GM12878 (cell line): Measurements from ENCODE around the gene RSPH9. TPM values are rescaled to one million over a fixed set of nuclear protein-coding genes. Genes with fewer than 3 reads are reported as not detected.

Experiments used
- ATAC-seq: fragments of 200-7000 bp; cut with Tn5 transposase; 3 replicates; pipeline ENCODE4 v1.9.1; 2020; ENCODE audit warnings: mild to moderate bottlenecking, moderate library complexity
- BruUV-seq: library from RNA; stranded (reverse); fragments of 400-500 nt; replicated peaks from 2 replicates; lab custom pipeline; 2021; lab: Mats Ljungman, UMichigan
- CTCF ChIA-PET: fragments of 300-600 bp; sonication (Branson Sonifier 250); formaldehyde crosslinking; extraction: SDS; loops from one replicate; lab custom pipeline; 2021; ENCODE audit warnings: inconsistent platforms; lab: Yijun Ruan, JAX
- POLR2A ChIA-PET: fragments of 350-600 bp; formaldehyde crosslinking; extraction: SDS; loops from one replicate; lab custom pipeline; 2021; ENCODE audit warnings: inconsistent platforms; lab: Charles Lee
- RAD21 ChIA-PET: fragments of 300-600 bp; sonication (Branson Sonifier 250); formaldehyde crosslinking; loops from one replicate; lab custom pipeline; 2023; ENCODE audit warnings: antibody characterized with exemption; ENCODE audit not compliant: unreplicated experiment; lab: Charles Lee
- SMC1A ChIA-PET: fragments of 300-600 bp; sonication (Branson Sonifier 250); formaldehyde crosslinking; loops from one replicate; lab custom pipeline; 2023; ENCODE audit not compliant: unreplicated experiment, uncharacterized antibody; lab: Charles Lee
- DNase-seq: peaks from one replicate; pipeline ENCODE4 v3.0.0-alpha.2; 2011; ENCODE audit warnings: low read depth, low spot score
- FAIRE-seq: peaks from 3 replicates; lab custom pipeline; 2011; peaks lifted over from hg19 to GRCh38; lab: Jason Lieb, UNC
- H2AFZ ChIP-seq: 2 replicates; pipeline ENCODE4 v1.6.0; 2011; ENCODE audit warnings: low read depth, low read length, control low read depth; ENCODE audit not compliant: control insufficient read depth
- H3K27ac ChIP-seq: 2 replicates; pipeline ENCODE4 v1.5.1; 2011; ENCODE audit warnings: control low read depth; ENCODE audit not compliant: control insufficient read depth, insufficient read depth
- H3K27me3 ChIP-seq, 2 experiments: replicated peaks in 1 of 2; 2 replicates each; pipeline versions ENCODE4 v1.6.0 to v1.6.1; 2011; ENCODE audit warnings: low read length in 1 of 2; ENCODE audit not compliant: control insufficient read depth in 2 of 2, insufficient read depth in 2 of 2
- H3K36me3 ChIP-seq, 2 experiments: 2 replicates each; pipeline ENCODE4 v1.5.1; 2011; ENCODE audit warnings: low read length in 1 of 2; ENCODE audit not compliant: control insufficient read depth in 2 of 2, insufficient read depth in 2 of 2
- H3K4me1 ChIP-seq: 2 replicates; pipeline ENCODE4 v1.6.1; 2011; ENCODE audit warnings: mild to moderate bottlenecking, low read length, moderate library complexity, mixed read lengths; ENCODE audit not compliant: control insufficient read depth, insufficient read depth
- H3K4me2 ChIP-seq: 2 replicates; pipeline ENCODE4 v1.6.0; 2011; ENCODE audit warnings: control low read depth; ENCODE audit not compliant: control insufficient read depth, insufficient read depth
- H3K4me3 ChIP-seq: fragments of 200-600 bp; sonication (generic); 2 replicates; pipeline ENCODE4 v1.5.1; 2016
- H3K79me2 ChIP-seq: 2 replicates; pipeline ENCODE4 v1.6.0; 2011; ENCODE audit warnings: low read length; ENCODE audit not compliant: control insufficient read depth, insufficient read depth
- H3K9ac ChIP-seq: 2 replicates; pipeline ENCODE4 v1.8.0; 2011; ENCODE audit warnings: low read length, control low read depth, mixed read lengths; ENCODE audit not compliant: control insufficient read depth, insufficient read depth
- H3K9me3 ChIP-seq: replicated peaks from 3 replicates; pipeline ENCODE4 v1.5.1; 2011; ENCODE audit warnings: mild to moderate bottlenecking, low read length; ENCODE audit not compliant: control insufficient read depth, insufficient read depth
- H4K20me1 ChIP-seq: 2 replicates; pipeline ENCODE4 v1.6.0; 2011; ENCODE audit not compliant: control insufficient read depth, insufficient read depth
- BRCA1 ChIP-seq: IDR thresholded peaks from 2 replicates; pipeline ENCODE4 v1.6.1; 2011; ENCODE audit warnings: low read depth, low read length, improper control_type of control experiment
- DPF2 ChIP-seq: fragments of 450-650 bp; IDR thresholded peaks from 2 replicates; pipeline ENCODE4 v1.6.1; 2017; ENCODE audit warnings: mild to moderate bottlenecking
- HDGF ChIP-seq: fragments of 450-650 bp; IDR thresholded peaks from 2 replicates; pipeline ENCODE4 v1.6.1; 2016; ENCODE audit warnings: antibody characterized with exemption
- MXI1 ChIP-seq: fragments of 150-350 bp; IDR thresholded peaks from 2 replicates; pipeline ENCODE4 v1.6.1; 2011; ENCODE audit warnings: low read depth, mild to moderate bottlenecking, inconsistent platforms, low read length, improper control_type of control experiment
- PML ChIP-seq: IDR thresholded peaks from 2 replicates; pipeline ENCODE4 v1.6.1; 2012; ENCODE audit warnings: low read length, inconsistent platforms
- POLR2AphosphoS5 ChIP-seq: IDR thresholded peaks from 2 replicates; pipeline ENCODE4 v1.6.1; 2011; ENCODE audit warnings: mild to moderate bottlenecking, low read length, inconsistent platforms
- SP1 ChIP-seq: IDR thresholded peaks from one replicate; pipeline ENCODE4 v1.6.1; 2011; ENCODE audit warnings: low read depth, low read length
- STAT3 ChIP-seq: IDR thresholded peaks from 2 replicates; pipeline ENCODE4 v1.6.1; 2011; ENCODE audit warnings: low read depth, low read length, improper control_type of control experiment
- TAF1 ChIP-seq: IDR thresholded peaks from 2 replicates; pipeline ENCODE4 v1.6.1; 2011; ENCODE audit warnings: mild to moderate bottlenecking, low read depth, low read length, borderline replicate concordance
- TBL1XR1 ChIP-seq: IDR thresholded peaks from 2 replicates; pipeline ENCODE4 v1.6.1; 2012; ENCODE audit warnings: low read depth, low read length, improper control_type of control experiment
- WRNIP1 ChIP-seq: IDR thresholded peaks from 2 replicates; pipeline ENCODE4 v1.6.1; 2011; ENCODE audit warnings: low read depth, low read length, improper control_type of control experiment, borderline replicate concordance
- WGBS: methylation state at CpG from one replicate; pipeline ENCODE4 v1.1.6; 2016; ENCODE audit warnings: low lambda C conversion rate; ENCODE audit not compliant: insufficient replicate concordance, insufficient coverage; ENCODE audit errors: missing lambda C conversion rate; 5-methylcytosine and 5-hydroxymethylcytosine counted together
- in situ Hi-C: fragments of 300-500 bp; cut with MboI; formaldehyde crosslinking; loops from 9 replicates; pipeline ENCODE4 v1.14.3; 2018; ENCODE audit warnings: mixed read lengths
- intact Hi-C: fragments of 100-400 bp; cut with micrococcal nuclease; formaldehyde crosslinking; loops from one replicate; pipeline ENCODE4 v1.14.2; 2022; ENCODE audit not compliant: unreplicated experiment
- polyA plus RNA-seq, 11 experiments: library from polyadenylated mRNA; depleted of rRNA in 4 of 11; unstranded in 6 of 11; stranded (reverse) in 5 of 11; fragments of >200 nt; fragmentation: Nextera tagmentation in 4 of 11; fragmentation: Illumina TruSeq in 1 of 11; extraction: Ambion mirVana in 4 of 11; extraction: Trizol in 1 of 11; gene quantifications; 1 replicate in 1 of 11; 2 replicates in 10 of 11; pipeline versions ENCODE4 v1.2.1 to v1.2.3, GENCODE V29; 2011 to 2016; ENCODE audit warnings: inconsistent platforms in 2 of 11, missing spikeins in 2 of 11, low read depth in 1 of 11
- total RNA-seq, 4 experiments: library from RNA; depleted of rRNA in 3 of 4; stranded (reverse); fragments of >200 nt in 3 of 4; fragmentation: Illumina TruSeq in 1 of 4; extraction: Trizol in 1 of 4; gene quantifications; 2 replicates each; pipeline versions ENCODE4 v1.2.1 to v1.2.3, GENCODE V29; 2013 to 2021
- TF ChIP-seq, protein P1 (sequence below): fragments of 450-650 bp; IDR thresholded peaks from 2 replicates; pipeline ENCODE4 v1.6.1; 2016; ENCODE audit warnings: mild to moderate bottlenecking, moderate library complexity, borderline replicate concordance

RSPH9 gene
- total and polyA plus RNA-seq, 10 of the 15 experiments (the other 5 are each of a cell fraction or from before 2014, with no cell fraction given) = 0.26 to 0.63 (median 0.36) TPM; not detected in 6

DNA sequence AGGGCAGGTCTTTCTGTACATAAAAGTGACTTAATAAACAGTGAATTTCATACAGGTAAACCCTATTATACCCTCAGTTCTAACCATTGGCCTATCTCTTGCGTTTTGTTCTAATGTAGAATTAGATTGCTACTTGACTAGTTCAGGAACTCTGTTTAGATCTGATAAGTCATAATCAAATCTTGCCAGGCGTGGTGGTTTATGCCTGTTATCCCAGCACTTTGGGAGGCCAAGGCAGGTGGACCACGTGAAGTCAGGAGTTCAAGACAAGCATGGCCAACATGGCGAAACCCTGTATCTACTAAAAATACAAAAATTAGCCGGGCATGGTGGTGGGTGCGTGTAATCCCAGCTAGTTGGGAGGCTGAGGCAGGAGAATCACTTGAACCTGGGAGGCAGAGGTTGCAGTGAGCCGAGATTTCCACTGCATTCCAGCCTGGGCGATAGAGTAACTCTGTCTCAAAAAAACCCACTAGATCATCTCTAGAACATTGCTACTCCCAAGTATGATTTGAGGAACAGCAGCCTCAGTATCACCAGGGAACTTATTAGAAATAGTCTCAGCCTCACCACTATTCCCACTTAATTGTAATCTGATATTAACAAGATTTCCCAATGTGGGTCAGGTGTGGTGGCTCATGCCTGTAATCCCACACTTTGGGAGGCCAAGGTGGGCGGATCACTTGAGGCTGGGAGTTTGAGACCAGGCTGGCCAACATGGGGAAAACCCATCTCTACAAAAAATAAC is 27.9 kb upstream of the RSPH9 start:
- no peak for FAIRE-seq
- in situ Hi-C loops = no loop called here
- Histone ChIP-seq H4K20me1 (no peaks in the 10 kb centered on the region), H3K27ac (no peak overlapping the region), H3K4me1 (no peaks in the 10 kb centered on the region), H3K9ac (no peak overlapping the region), H3K79me2 (no peaks in the 10 kb centered on the region), H3K4me2 (no peak overlapping the region), H3K4me3 (no peak overlapping the region), H3K36me3 (peaks cover 14 to 31% of the 10 kb centered on the region in 2 experiments), H2AFZ (no peak overlapping the region), H3K9me3 (no peaks in the 10 kb centered on the region), H3K27me3 (no peaks in the 10 kb centered on the region)
- BruUV-seq = no TSS peak
- no peak for ATAC-seq
- WGBS = 83% methylated on average over 9 of the region's 9 CpGs
- POLR2A ChIA-PET = interaction anchor here (0.6 to 0.7 kb wide), 3 partner anchors 12 to 208 kb away, joined by 3 to 4 read pairs (median 4); partner anchors contain the start of gene GTPBP2
- CTCF ChIA-PET = interaction anchor here (0.7 to 4.0 kb wide), 4 partner anchors 8 to 462 kb away, joined by 3 to 15 read pairs (median 4); no protein-coding TSS in a partner anchor
- SMC1A ChIA-PET = no interaction called here
- RAD21 ChIA-PET = interaction anchor here (0.6 kb wide), 1 partner anchor 19 kb away, joined by 4 read pairs; no protein-coding TSS in a partner anchor
- no peak for DNase-seq
- TF ChIP-seq STAT3 = no peak
- TF ChIP-seq PML = 0 out of 2 replicates have a peak, but pooled peaks have one; percentile 48
- intact Hi-C loops = no loop called here

DNA sequence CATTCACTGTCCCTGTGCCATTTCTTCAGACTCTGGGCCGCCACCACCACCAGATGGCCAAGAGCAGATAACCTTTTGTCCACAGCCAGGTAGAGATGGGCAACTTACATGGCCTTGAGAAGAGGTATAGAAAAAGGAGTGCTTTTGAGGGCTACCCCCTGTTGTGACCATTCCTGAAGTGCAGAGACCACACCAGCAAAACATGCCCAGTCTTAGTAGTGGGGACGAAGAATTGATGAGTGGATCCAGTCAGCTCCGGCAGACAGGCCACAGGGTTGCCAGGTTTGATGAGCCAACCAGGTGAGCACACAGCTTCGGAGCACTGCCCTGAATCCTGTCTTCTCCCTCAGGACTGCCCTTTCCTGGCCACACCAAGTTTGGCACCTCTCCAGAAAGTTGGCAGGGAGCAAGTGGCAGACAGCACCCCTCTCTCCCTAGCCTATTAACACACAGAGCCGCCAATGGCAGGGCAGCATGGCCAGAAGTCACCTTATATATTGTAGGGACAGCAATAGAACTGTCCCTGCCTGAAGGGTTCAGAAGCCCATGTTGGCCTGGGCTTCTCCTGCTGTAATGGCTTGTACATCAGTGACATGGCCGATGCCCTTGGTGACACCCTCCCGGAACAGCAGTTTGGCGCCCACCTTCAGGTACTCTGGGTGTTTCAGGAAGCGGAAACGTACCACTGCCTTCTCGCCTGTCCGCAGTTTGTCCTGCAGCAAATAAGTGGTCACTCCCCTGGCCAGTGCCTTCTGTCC is 23.6 kb upstream of the RSPH9 start:
- POLR2A ChIA-PET = interaction anchor here (2.1 kb wide), 1 partner anchor 8 kb away, joined by 10 read pairs; the partner anchor contains the start of gene GTPBP2
- Histone ChIP-seq H3K79me2 (peaks cover 1% of the 10 kb centered on the region), H3K4me1 (no peaks in the 10 kb centered on the region), H3K4me2 (no peak overlapping the region), H4K20me1 (no peaks in the 10 kb centered on the region), H2AFZ (no peak overlapping the region), H3K27me3 (no peaks in the 10 kb centered on the region), H3K4me3 (no peak overlapping the region), H3K36me3 (peaks cover 20 to 51% of the 10 kb centered on the region in 2 experiments), H3K9ac (no peak overlapping the region), H3K27ac (no peak overlapping the region), H3K9me3 (no peaks in the 10 kb centered on the region)
- SMC1A ChIA-PET = no interaction called here
- in situ Hi-C loops (no loop called here), intact Hi-C loops (no loop called here)
- WGBS = 96% methylated on average over 12 of the region's 12 CpGs
- DNase-seq (no peak), ATAC-seq (no peak), FAIRE-seq (no peak)
- CTCF ChIA-PET = no interaction called here
- RAD21 ChIA-PET = no interaction called here
- no TSS peak for BruUV-seq
- TF ChIP-seq WRNIP1 = no peak
- TF ChIP-seq, protein P1, sequence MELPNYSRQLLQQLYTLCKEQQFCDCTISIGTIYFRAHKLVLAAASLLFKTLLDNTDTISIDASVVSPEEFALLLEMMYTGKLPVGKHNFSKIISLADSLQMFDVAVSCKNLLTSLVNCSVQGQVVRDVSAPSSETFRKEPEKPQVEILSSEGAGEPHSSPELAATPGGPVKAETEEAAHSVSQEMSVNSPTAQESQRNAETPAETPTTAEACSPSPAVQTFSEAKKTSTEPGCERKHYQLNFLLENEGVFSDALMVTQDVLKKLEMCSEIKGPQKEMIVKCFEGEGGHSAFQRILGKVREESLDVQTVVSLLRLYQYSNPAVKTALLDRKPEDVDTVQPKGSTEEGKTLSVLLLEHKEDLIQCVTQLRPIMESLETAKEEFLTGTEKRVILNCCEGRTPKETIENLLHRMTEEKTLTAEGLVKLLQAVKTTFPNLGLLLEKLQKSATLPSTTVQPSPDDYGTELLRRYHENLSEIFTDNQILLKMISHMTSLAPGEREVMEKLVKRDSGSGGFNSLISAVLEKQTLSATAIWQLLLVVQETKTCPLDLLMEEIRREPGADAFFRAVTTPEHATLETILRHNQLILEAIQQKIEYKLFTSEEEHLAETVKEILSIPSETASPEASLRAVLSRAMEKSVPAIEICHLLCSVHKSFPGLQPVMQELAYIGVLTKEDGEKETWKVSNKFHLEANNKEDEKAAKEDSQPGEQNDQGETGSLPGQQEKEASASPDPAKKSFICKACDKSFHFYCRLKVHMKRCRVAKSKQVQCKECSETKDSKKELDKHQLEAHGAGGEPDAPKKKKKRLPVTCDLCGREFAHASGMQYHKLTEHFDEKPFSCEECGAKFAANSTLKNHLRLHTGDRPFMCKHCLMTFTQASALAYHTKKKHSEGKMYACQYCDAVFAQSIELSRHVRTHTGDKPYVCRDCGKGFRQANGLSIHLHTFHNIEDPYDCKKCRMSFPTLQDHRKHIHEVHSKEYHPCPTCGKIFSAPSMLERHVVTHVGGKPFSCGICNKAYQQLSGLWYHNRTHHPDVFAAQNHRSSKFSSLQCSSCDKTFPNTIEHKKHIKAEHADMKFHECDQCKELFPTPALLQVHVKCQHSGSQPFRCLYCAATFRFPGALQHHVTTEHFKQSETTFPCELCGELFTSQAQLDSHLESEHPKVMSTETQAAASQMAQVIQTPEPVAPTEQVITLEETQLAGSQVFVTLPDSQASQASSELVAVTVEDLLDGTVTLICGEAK = no peak
- TF ChIP-seq SP1 = no peak
- no peak for TF ChIP-seq HDGF
- TF ChIP-seq TBL1XR1 = no peak
- TF ChIP-seq DPF2 = no peak
- TF ChIP-seq TAF1 = no peak
- TF ChIP-seq BRCA1 = no peak
- 0 out of 2 replicates have a peak, but pooled peaks have one; percentile 10 for TF ChIP-seq POLR2AphosphoS5
- TF ChIP-seq MXI1 = no peak
